HCT116 (cell line): ENCODE data around the gene STRADA.

Experiments
- EZH2 ChIP-seq: fragments of 200-600 bp; sonication (generic); IDR thresholded peaks from 2 replicates; pipeline ENCODE4 v1.6.1; 2017; ENCODE audit warnings: antibody characterized with exemption, mixed run types
- POLR2A ChIP-seq: IDR thresholded peaks from 2 replicates; pipeline ENCODE4 v1.7.0; 2011; ENCODE audit warnings: borderline replicate concordance; ENCODE audit not compliant: insufficient read depth, insufficient read length; ENCODE audit errors: extremely low read depth
- POLR2AphosphoS5 ChIP-seq: IDR thresholded peaks from 2 replicates; pipeline ENCODE4 v1.6.1; 2011; ENCODE audit warnings: mild to moderate bottlenecking, low read depth, low read length, moderate library complexity
- RAD21 ChIP-seq: IDR thresholded peaks from 2 replicates; pipeline ENCODE4 v1.6.1; 2012; ENCODE audit warnings: low read depth, mild to moderate bottlenecking
- TCF7L2 ChIP-seq: IDR thresholded peaks from 2 replicates; pipeline ENCODE4 v1.7.0; 2011; ENCODE audit warnings: borderline replicate concordance, inconsistent platforms; ENCODE audit not compliant: insufficient read depth, insufficient read length; ENCODE audit errors: extremely low read depth
- YY1 ChIP-seq: IDR thresholded peaks from 2 replicates; pipeline ENCODE4 v1.6.1; 2011; ENCODE audit warnings: low read length, low read depth, moderate library complexity, mild to moderate bottlenecking; ENCODE audit not compliant: insufficient replicate concordance; ENCODE audit errors: extremely low read depth
- ZNF274 ChIP-seq: fragments of 200-500 bp; sonication (Bioruptor generic); IDR thresholded peaks from 2 replicates; pipeline ENCODE4 v1.6.1; 2014; ENCODE audit warnings: mild to moderate bottlenecking, low read depth, low read length, inconsistent platforms
- TF ChIP-seq, protein P1 (sequence below), 3 experiments: fragments of 200-600 bp in 1 of 3; sonication (generic) in 1 of 3; IDR thresholded peaks in 2 of 3; conservative IDR thresholded peaks in 1 of 3; 2 replicates each; pipeline ENCODE4 v1.5.1; 2012 to 2017; ENCODE audit warnings: low read depth in 2 of 3, low read length in 2 of 3, antibody characterized with exemption in 1 of 3, borderline replicate concordance in 1 of 3, control low read depth in 1 of 3, mild to moderate bottlenecking in 1 of 3, mixed read lengths in 1 of 3, mixed run types in 1 of 3, moderate library complexity in 1 of 3; ENCODE audit not compliant: insufficient read depth in 1 of 3
- TF ChIP-seq, protein P2 (sequence below): IDR thresholded peaks from 2 replicates; pipeline ENCODE4 v1.6.1; 2012; ENCODE audit warnings: low read depth

DNA sequence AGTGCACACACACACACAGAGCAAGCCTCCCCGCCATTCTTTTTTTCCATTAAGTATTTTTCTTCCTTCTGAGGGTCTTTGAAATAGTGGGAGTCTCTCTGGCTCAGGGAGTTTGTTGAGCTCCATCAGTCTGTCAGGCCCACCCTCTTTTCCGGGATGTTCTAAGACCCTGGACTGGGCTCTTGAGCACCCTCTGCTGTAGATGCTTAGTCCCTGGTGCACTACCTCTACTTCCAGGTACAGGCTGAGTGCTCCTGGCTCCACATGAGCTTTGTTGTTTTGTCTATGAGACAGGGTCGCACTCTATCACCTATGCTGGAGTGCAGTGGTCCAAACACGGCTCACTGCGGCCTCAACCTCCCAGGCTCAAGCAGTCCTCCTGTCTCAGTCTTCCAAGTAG, 62.4 kb downstream of the STRADA start:
- TF ChIP-seq, protein P1, sequence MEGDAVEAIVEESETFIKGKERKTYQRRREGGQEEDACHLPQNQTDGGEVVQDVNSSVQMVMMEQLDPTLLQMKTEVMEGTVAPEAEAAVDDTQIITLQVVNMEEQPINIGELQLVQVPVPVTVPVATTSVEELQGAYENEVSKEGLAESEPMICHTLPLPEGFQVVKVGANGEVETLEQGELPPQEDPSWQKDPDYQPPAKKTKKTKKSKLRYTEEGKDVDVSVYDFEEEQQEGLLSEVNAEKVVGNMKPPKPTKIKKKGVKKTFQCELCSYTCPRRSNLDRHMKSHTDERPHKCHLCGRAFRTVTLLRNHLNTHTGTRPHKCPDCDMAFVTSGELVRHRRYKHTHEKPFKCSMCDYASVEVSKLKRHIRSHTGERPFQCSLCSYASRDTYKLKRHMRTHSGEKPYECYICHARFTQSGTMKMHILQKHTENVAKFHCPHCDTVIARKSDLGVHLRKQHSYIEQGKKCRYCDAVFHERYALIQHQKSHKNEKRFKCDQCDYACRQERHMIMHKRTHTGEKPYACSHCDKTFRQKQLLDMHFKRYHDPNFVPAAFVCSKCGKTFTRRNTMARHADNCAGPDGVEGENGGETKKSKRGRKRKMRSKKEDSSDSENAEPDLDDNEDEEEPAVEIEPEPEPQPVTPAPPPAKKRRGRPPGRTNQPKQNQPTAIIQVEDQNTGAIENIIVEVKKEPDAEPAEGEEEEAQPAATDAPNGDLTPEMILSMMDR (IDR thresholded peaks at IDR 0.05 in 2 of 3, conservative IDR thresholded peaks at IDR 0.05 in 1 of 3; ENCODE audit: borderline replicate concordance in 1 of 3, insufficient read depth in 1 of 3, low read depth in 2 of 3, low read length in 2 of 3): peak in 2 of 3 experiments; percentile 39 to 58; a peak in 4 of 6 replicates
- TF ChIP-seq ZNF274: no peak
- TF ChIP-seq POLR2A: no peak
- TF ChIP-seq, protein P2, sequence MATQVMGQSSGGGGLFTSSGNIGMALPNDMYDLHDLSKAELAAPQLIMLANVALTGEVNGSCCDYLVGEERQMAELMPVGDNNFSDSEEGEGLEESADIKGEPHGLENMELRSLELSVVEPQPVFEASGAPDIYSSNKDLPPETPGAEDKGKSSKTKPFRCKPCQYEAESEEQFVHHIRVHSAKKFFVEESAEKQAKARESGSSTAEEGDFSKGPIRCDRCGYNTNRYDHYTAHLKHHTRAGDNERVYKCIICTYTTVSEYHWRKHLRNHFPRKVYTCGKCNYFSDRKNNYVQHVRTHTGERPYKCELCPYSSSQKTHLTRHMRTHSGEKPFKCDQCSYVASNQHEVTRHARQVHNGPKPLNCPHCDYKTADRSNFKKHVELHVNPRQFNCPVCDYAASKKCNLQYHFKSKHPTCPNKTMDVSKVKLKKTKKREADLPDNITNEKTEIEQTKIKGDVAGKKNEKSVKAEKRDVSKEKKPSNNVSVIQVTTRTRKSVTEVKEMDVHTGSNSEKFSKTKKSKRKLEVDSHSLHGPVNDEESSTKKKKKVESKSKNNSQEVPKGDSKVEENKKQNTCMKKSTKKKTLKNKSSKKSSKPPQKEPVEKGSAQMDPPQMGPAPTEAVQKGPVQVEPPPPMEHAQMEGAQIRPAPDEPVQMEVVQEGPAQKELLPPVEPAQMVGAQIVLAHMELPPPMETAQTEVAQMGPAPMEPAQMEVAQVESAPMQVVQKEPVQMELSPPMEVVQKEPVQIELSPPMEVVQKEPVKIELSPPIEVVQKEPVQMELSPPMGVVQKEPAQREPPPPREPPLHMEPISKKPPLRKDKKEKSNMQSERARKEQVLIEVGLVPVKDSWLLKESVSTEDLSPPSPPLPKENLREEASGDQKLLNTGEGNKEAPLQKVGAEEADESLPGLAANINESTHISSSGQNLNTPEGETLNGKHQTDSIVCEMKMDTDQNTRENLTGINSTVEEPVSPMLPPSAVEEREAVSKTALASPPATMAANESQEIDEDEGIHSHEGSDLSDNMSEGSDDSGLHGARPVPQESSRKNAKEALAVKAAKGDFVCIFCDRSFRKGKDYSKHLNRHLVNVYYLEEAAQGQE: no peak
- TF ChIP-seq RAD21: peak; percentile 26; the same call in 1 of the 2 replicates
- TF ChIP-seq EZH2: no peak
- no peak for TF ChIP-seq POLR2AphosphoS5
- no peak for TF ChIP-seq TCF7L2
- TF ChIP-seq YY1: no peak
